SW480 (cell line): ENCODE data around the gene TMEM168.
A peak's percentile ranks its signal among the peaks of the same experiment; 100 is the strongest.
"Not testable (repeated sequence)": the region's sequence is repeated elsewhere in the genome, so short reads cannot be mapped to it uniquely, and the experiment has no call there.

Source experiments
- DNase-seq: peaks from one replicate; pipeline ENCODE4 v3.0.0-alpha.2; 2016; ENCODE audit warnings: low spot score

Gene TMEM168

GRCh38 chr7:112789817-112790585, at the start of gene TMEM168:
Gene TMEM168, minus strand, starts transcription at chr7:112790393. Its CDS starts 5,568 bp downstream, at chr7:112784825.
- peak; percentile 92 for DNase-seq

- not testable (repeated sequence) for DNase-seq
Measured at GRCh38 chr7:112835928-112836327, 45.7 kb upstream of the TMEM168 start.

GRCh38 chr7:112833082-112833481, 42.9 kb upstream of the TMEM168 start:
- DNase-seq: no peak

GRCh38 chr7:112830769-112831168, 40.6 kb upstream of the TMEM168 start:
- no peak for DNase-seq

GRCh38 chr7:112828696-112829095, 38.5 kb upstream of the TMEM168 start:
- no peak for DNase-seq

- no peak for DNase-seq
Measured at GRCh38 chr7:112821345-112821744, 31.2 kb upstream of the TMEM168 start.

GRCh38 chr7:112819536-112819935, 29.3 kb upstream of the TMEM168 start:
- DNase-seq: no peak

- DNase-seq: no peak
Measured at GRCh38 chr7:112806156-112806555, 16.0 kb upstream of the TMEM168 start.

GRCh38 chr7:112802406-112802805, 12.2 kb upstream of the TMEM168 start:
- no peak for DNase-seq

GRCh38 chr7:112800486-112800885, 10.3 kb upstream of the TMEM168 start:
- no peak for DNase-seq

- DNase-seq: no peak
Measured at GRCh38 chr7:112799448-112800120, 9.4 kb upstream of the TMEM168 start.

GRCh38 chr7:112798274-112799159, 8.3 kb upstream of the TMEM168 start:
- DNase-seq: no peak

GRCh38 chr7:112796552-112796951, 6.4 kb upstream of the TMEM168 start:
- DNase-seq: not testable (repeated sequence)

- no peak for DNase-seq
Measured at GRCh38 chr7:112792441-112792840, 2.2 kb upstream of the TMEM168 start.

- DNase-seq: peak; percentile 24
Measured at GRCh38 chr7:112791465-112792168, 1.4 kb upstream of the TMEM168 start.

- no peak for DNase-seq
Measured at GRCh38 chr7:112790586-112791003, 402 bp upstream of the TMEM168 start.

- DNase-seq: no peak
Measured at GRCh38 chr7:112789453-112789816, 758 bp downstream of the TMEM168 start.

- no peak for DNase-seq
Measured at GRCh38 chr7:112788778-112789343, 1.3 kb downstream of the TMEM168 start.

GRCh38 chr7:112784603-112785002, 5.6 kb downstream of the TMEM168 start:
- DNase-seq: no peak

- no peak for DNase-seq
Measured at GRCh38 chr7:112782498-112782897, 7.7 kb downstream of the TMEM168 start.

GRCh38 chr7:112781558-112781957, 8.6 kb downstream of the TMEM168 start:
- DNase-seq: no peak

- DNase-seq: no peak
Measured at GRCh38 chr7:112781110-112781509, 9.1 kb downstream of the TMEM168 start.
